MM.1S (cell line): ENCODE measurements around the gene RNF149.
"Not testable (repeated sequence)": the region's sequence is repeated elsewhere in the genome, so short reads cannot be mapped to it uniquely, and the experiment has no call there.

Source experiments
- EZH2 ChIP-seq: fragments of 300-600 bp; sonication (generic); optimal IDR thresholded peaks from 2 replicates; pipeline ENCODE3; 2017; ENCODE audit warnings: low read depth, mild to moderate bottlenecking, antibody characterized with exemption, low read length, mixed read lengths
- TF ChIP-seq, protein P1 (sequence below): fragments of 300-600 bp; sonication (generic); IDR thresholded peaks from 2 replicates; pipeline ENCODE4 v1.5.1; 2016; ENCODE audit warnings: antibody characterized with exemption, low read length, mixed read lengths

DNA sequence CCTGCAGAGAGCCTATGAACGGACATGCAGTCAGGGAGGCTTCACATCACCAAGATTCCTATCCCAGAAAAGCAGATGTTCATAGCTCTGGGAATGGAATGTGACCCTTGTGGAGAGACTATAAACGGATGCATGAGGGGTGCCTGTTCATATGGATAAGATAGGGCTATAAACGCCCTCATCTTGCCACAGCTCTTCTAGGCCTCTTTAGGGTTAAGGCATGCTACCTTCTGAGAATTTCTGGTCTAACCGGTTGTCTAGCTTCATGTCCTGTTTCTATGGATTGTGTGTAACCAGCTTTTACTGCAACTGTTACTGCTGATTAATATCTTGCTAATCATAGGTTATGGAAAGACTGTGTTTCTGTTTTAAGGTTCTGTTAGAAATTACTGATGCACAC is 64.1 kb downstream of the RNF149 start:
- TF ChIP-seq, protein P1, sequence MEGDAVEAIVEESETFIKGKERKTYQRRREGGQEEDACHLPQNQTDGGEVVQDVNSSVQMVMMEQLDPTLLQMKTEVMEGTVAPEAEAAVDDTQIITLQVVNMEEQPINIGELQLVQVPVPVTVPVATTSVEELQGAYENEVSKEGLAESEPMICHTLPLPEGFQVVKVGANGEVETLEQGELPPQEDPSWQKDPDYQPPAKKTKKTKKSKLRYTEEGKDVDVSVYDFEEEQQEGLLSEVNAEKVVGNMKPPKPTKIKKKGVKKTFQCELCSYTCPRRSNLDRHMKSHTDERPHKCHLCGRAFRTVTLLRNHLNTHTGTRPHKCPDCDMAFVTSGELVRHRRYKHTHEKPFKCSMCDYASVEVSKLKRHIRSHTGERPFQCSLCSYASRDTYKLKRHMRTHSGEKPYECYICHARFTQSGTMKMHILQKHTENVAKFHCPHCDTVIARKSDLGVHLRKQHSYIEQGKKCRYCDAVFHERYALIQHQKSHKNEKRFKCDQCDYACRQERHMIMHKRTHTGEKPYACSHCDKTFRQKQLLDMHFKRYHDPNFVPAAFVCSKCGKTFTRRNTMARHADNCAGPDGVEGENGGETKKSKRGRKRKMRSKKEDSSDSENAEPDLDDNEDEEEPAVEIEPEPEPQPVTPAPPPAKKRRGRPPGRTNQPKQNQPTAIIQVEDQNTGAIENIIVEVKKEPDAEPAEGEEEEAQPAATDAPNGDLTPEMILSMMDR, result not testable (repeated sequence)
- TF ChIP-seq EZH2, result not testable (repeated sequence)
